ENCODE data around the gene TSHZ2.

The TSHZ2 gene

DNA sequence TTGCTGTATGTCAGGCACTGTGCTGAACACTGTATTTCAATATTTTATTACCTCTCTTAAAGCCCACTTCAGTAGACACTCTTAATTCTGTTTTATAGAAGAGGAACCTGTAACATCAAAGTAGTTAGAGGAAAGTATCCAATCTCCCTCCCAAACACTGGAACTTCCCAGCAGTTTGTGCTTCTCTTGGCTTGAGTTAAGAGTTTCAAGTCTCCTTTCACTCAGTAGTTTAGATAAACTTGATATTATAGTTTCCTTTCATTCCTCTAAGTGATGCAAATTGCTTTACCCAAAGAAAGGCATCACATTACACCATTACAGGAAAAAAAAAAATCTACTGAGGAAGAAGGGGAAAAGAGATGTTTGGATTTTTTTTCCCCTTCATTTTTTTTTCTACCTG is 164.3 kb downstream of the TSHZ2 start:
- no peak for DNase-seq

- no peak for DNase-seq
These were observed 166.5 kb downstream of the TSHZ2 start for GRCh38 chr20:53138454-53139262.

- no peak for DNase-seq
These were observed 169.3 kb downstream of the TSHZ2 start for GRCh38 chr20:53141201-53142050.

GRCh38 chr20:53142225-53143127 is 170.3 kb downstream of the TSHZ2 start:
- no peak for DNase-seq

- no peak for DNase-seq
These were observed 174.2 kb downstream of the TSHZ2 start for GRCh38 chr20:53146201-53146891.

DNA sequence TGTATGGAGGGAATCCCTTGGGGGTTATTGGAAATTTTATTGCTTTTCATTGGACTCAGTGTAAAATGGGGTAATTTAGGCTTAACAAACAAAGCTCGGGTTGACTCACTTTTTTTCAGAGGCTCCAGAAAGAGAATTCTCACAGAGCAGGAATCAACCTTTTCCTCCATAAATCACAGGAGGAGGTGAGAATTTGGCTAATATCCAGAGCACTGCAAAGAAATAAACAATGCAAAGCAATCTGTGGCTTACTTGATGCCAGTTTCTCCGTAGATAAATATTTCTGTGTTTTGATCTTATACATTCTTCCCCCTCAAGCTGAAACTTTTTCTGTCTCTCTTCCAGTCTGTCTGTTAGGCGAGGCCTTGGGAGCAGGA is 176.6 kb downstream of the TSHZ2 start:
- DNase-seq = no peak

DNA sequence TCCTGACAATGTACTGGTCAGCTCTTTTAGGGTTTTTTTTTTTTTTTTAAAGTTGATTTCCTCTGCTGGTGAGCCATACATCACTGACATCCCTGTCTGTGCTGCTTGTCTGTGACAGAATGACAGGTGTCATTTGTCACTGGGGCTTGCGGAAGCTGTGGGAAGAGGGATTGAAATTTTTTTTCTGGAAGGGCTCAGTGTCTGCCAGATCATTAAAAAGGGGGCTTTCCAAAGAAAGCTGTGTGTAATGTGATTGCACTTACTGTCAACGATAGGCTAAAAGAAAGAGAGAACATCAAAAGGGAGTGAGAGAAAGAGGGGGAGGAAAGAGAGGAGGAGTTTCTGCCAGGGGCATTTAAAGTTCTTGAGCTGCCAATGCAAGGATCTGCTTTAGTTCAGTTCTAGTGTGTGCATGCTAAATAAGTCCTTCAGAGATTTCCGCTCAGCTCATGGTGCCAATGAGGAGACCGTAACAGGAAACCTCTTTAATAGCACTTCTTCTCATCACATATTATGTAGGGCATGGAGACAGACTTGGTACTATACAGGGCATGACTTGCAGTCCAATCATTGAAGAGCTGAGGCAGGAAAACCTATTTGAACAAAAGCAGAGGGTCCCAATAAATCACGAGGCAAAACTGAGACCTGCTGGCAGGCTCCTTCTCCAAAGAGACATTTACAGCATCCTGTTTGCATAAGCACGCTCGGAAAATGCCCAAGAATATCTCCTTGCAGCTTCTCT is 177.2 kb downstream of the TSHZ2 start:
- no peak for DNase-seq

DNA sequence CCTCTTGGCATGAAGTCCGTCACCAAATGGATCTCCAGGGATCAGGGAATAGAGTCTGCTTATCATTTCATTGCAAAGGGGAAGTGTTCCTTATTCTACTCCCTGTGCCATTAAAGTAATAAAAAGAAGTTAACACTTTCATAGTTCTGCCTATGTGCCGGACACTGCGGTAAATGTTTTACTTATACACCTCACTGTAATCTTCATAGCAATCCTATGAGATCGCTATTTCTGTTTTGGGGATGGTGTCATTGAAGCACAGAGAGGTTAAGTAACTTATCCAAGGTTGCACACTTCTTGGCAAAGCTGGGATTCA is 177.7 kb downstream of the TSHZ2 start:
- DNase-seq = no peak

DNA sequence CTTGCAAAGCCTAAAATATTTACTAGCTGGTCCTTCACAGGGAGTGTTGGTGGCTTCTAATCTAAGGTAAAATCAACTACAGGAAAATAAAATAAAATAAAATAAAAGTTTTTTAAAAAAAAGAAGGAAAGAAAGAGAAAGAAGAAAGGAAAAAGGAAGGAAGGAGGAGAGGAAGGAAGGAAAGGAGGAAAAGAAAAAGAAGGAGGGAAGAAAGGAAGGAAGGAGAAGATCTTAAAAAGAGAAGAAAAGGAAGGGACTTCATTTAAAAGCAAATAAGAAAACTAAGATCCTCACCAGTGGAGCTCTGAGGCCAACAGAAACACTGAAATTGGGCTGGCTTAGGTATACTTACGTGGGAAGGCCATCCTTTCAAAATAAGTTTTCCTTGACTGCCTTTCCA is 178.4 kb downstream of the TSHZ2 start:
- DNase-seq = no peak

GRCh38 chr20:53152228-53152627 is 180.1 kb downstream of the TSHZ2 start:
- no peak for DNase-seq

DNA sequence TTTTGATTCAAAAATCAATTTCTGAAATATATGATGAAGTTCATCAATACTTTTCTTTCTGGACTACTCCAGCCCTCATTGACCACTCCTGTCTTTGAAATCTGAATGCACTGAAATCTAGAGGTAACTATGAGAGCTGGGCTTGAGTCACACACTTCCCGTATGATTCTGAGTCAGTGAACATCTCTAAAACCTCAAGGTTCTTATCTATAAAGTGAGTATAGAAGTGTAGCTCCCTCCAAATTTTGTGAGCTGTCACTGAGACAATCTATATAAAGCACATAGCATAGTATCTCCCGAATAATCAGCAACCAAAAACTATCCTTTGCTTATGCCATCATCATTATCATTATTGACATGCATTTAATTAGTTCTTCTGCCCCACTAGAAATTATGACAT is 182.4 kb downstream of the TSHZ2 start:
- DNase-seq = no peak

GRCh38 chr20:53157443-53158408 is 185.6 kb downstream of the TSHZ2 start:
- no peak for DNase-seq

- no peak for DNase-seq
These were observed 187.0 kb downstream of the TSHZ2 start for GRCh38 chr20:53159160-53159559.

GRCh38 chr20:53161073-53161472 is 188.9 kb downstream of the TSHZ2 start:
- DNase-seq = no peak

DNA sequence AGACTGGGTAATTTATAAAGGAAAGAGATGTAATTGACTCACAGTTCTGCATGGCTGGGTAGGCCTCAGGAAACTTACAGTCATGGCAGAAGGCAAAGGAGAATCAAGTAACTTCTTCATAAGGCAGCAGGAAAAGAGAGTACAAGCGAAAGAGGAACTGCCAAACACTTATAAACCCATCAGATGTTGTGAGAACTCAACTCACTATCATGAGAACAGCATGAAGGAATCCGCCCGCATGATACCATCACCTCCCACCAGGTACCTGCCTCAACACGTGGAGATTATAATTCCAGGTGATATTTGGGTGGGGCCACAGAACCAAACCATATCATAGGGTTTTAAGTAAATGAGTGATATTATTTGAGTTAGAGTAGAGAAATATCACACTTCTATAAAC is 189.3 kb downstream of the TSHZ2 start:
- no peak for DNase-seq

GRCh38 chr20:53162251-53162835 is 190.2 kb downstream of the TSHZ2 start:
- DNase-seq = no peak

- DNase-seq = no peak
These were observed 191.3 kb downstream of the TSHZ2 start for GRCh38 chr20:53163486-53163885.

GRCh38 chr20:53164072-53164471 is 191.9 kb downstream of the TSHZ2 start:
- no peak for DNase-seq

- DNase-seq = no peak
These were observed 193.3 kb downstream of the TSHZ2 start for GRCh38 chr20:53165452-53165851.

DNA sequence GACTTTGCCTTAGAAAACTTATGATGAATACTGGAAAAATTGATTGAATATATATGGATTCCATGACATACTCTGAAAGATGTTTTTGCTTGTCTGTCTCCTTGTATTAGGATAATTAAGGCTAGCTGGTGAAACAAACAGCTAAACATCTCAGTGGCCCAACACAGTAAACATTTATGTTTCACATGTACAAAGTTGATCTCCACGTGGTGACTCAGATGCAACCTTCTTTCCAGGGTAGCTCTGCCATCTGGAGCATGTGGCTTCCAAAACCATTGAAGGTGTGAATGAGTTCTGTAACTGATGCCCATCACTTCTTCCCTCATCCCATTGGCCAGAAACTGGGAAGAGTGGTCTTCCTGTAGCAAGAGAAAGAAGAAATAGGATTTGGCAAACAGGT is 196.3 kb downstream of the TSHZ2 start:
- no peak for DNase-seq

Measured in NCI-H1092 (cell line).